HG03060 (cell line): ENCODE results near the gene TRPC4AP.

ENCODE experiments used
- ATAC-seq: cut with Tn5 transposase; IDR thresholded peaks from one replicate; pipeline ENCODE4 v1.9.1; 2021; ENCODE audit warnings: low read depth, moderate number of reproducible peaks; ENCODE audit not compliant: unreplicated experiment

TRPC4AP gene

DNA sequence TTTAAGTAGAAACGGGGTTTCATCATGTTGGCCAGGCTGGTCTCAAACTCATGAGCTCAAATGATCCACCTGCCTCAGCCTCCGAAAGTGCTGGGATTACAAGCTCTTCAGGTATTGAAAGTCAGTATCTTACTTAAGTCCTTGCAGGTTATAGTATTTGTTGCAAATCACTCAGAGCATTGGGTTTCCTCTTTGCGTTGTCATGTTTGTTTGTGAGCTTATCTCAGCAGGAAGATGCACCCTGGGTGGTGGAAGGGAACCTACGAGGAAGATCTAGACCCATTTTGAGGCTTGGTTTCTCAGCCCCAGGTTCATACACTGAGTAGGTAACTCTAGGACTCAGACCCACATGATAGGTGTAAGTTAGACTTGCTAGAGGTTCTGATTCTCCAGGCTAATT lies 118.4 kb downstream of the TRPC4AP start:
- no peak for ATAC-seq

DNA sequence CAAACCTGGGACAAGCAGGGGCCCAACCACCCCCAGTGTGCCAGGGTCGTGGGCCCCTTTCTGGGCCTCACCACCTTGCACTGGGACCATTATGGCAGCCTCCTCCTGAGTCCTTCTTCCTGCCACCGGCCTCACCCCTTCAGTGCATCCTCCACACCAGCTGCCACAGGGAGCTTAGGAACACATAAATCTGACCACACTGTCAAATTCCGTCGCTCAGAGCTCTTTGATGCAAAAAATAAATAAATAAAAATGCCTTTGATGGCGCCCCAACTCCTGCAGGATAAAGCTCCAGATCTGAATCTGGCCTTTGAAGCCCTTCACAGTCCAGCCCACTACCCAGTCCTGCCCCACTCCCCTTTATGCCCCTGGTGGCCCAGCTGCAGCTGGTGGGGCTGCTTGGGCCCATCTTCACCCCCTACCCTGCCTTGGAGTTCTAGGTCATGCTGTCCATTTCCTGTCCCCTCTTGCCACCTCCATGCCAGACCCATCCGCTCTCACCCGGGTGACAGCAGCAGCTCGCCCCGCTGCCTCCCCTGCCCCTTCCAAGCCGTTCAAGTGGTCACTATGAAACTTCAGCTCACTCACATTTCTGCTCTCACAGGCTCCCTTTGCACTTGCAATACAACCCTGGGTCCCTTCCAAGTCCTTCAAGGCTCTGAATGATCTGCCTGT lies 120.9 kb downstream of the TRPC4AP start:
- no peak for ATAC-seq

DNA sequence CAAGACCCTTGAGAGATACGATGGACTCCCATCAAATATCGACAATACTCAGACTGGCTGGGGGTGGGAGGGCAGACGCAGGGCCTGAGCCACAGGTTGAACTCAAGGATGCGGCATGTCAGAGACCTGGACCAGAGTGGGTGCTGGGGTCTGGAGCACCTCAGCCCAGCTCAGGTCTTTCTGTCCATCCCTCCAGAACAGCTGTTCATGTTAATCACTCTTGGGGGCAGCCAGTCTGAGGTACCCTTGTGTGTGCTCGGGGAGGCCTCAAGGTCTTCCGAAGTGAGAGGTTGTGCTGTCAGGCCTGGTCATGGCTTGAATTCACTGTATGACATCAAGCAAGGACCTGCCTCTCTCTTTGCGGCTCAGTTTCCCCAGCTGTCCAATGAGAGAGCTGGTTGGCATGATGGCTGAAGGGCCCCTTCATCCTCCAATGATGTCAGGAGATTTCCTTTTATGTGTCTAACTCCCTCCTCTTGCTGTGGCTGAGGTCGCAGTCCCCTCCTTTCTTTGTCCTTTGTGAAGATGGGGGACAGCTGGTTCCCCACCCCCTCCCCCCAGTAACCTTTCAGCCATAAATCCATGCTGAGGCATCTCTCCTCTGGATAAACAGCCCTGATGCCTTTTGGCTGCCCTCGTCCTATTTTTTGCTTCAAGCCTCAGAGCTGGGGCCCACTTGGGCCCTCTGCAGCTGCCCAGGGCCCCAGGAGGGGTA lies 121.6 kb downstream of the TRPC4AP start:
- no peak for ATAC-seq

DNA sequence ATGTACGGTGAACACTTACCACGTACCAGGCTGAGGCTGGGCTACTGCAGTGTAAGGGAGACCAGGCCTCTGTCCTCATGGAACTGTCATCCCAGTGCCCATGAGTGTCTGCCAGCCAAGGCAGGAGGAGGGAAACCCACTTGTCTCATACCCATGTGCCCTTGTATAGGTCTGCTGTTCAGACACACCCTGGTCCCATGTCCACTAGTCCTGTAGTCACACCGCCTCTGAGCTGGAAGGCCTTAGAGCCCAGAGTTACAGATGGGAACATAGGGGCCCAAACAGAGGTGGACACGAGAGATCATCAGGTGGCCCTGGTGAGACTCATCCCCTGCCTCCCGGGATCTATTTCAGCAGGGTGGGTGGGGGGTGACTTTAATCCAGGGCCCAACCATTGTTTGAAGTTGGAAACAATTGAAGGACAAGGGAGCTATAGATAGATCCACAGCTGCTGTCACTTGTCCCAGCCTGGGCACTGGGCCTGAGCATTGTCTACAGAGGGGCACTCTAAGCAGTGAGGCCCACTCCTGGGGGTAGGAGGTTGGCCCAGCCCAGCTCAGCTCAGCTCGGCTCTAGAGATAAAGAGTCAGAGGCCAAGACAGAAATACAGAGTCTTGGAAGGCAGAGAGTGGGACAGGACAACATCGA lies 122.3 kb downstream of the TRPC4AP start:
- ATAC-seq: no peak

DNA sequence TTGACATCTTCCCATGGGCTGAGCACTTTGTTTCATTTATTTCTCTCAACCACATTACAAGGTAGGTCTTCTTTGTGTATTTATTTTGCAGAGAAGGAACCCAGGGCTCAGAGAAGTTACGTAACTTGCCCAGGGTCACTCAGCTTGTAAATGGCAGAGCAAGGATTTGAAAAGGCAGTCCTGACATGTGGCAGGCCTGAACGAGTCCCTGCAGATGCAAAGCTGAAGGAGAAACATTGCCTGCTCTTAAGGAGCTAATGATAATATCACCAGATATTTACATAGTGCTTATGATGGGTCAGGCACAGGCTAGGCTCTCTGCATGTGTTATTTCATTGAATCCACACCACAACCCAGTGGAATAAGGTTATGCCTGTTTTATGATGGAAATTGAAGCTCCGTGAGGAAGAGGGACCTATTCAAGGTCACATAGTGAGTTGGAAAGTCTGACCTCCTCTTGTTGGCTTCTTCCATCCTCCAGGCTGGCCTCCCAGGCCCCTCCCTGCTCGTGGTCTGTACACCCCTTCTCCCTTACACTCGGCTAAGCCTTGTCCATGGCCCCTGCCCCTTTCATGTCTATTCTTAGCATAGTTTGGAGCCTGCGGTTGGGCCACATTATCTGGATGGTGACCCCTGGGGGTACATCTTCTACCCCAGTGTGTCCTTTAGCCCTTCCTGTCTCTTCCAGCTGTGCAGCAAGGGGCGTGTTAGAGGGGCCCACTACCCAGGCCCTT lies 124.4 kb downstream of the TRPC4AP start:
- no peak for ATAC-seq

DNA sequence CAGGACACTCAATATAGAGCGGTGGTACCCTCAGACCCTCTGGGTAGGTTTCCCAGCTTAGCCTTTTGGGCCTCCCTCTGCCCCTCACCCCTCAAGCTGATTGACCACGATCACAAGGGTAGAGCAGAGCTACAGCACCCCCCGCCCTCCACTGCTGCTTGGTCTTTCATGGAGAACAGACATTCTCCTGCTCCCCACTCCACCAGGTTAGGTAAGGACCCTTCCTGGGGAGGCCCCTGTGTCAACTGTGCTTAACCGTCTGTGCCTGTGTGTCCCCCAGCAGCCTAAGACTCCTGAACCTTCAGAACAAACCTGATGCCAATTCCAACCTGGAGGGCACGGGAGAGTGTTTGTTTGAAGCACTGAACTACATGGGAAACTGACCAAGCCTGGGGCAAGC lies 125.2 kb downstream of the TRPC4AP start:
- no peak for ATAC-seq

DNA sequence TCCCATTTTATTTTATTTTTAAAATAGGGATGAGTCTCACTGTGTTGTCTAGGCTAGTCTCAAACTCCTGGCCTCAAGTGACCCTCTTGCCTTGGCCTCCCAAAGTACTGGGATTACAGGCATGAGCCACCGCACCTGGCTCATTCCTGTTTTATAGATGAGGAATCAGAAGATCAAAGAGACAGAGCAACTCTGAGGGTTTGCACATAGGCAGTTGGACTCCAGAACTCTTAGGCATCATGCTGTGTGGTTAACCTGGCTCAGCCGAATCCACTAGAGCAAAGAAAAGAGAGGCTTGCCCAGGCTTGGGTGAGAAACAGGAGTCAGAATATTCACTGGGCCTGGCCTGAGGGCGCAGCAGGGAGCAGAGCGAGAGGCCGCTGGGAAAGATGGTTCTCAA lies 127.6 kb downstream of the TRPC4AP start:
- ATAC-seq: no peak

DNA sequence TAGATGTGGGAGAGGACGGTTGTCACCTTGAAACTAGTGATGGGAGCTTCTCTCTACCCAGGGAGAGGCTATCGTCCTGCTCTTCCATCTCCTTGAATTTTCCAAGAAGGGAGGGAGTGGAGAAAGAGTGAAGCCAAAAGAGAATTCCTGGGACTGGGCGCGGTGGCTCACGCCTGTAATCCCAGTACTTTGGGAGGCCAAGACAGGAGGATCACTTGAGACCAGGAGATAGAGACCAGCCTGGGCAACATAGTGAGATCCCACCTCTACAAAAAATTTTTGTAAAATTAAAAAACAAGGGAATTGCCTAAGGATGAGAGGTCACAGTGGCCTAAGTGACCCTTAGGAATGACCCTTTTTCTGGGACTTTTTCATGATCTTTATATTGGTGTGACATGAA lies 128.1 kb downstream of the TRPC4AP start:
- no peak for ATAC-seq

DNA sequence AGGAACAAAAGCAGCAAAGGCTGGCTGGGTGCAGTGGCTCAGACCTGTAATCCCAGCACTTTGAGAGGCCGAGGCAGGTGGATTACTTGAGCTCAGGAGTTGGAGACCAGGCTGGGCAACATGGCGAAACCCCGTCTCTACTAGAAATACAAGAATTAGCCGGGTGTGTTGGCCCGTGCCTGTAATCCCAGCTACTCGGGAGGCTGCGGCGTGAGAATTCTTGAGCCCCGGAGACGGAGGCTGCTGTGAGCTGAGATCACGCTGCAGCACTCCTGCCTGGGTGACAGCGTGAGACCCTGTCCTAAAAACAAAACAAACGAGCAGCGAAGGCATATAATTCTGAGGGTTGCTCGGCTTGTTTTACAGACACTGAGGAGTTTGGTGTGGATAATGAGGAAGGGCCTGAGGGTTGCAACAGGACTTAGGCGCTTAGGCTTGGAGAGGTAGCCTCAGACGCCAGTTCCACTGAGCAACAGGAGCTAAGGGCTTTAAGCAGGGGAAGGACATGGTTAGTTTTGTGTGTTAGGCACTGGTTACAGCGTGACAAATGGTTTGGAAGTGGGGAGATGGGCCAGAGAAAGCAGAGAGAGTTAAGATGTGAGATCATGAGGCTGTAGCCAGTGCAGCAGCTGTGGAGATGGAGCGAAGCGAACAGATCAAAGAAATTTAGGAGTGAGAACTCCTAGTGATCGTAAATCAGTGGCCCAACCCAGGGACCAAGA lies 135.7 kb downstream of the TRPC4AP start:
- no peak for ATAC-seq

DNA sequence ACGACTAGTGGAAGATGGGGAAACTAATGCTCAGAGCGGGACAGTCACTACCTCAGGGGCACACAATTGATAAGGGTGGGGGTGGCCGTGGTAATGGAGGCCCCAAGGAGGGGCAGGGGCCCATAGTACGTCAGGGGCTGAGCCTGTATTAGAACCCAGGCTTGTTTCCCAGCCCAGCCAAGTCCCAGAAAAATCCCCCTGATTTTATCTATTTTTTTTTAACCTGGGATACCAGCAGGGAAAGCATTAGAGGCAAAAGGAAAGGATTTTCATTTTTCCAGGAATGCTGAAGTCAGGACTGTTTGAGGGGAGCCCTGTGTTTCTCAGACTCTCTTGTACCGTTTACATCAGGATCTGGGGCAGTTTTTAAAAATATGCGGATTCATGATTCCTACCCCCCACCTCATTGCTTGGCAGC lies 136.6 kb downstream of the TRPC4AP start:
- ATAC-seq: no peak

DNA sequence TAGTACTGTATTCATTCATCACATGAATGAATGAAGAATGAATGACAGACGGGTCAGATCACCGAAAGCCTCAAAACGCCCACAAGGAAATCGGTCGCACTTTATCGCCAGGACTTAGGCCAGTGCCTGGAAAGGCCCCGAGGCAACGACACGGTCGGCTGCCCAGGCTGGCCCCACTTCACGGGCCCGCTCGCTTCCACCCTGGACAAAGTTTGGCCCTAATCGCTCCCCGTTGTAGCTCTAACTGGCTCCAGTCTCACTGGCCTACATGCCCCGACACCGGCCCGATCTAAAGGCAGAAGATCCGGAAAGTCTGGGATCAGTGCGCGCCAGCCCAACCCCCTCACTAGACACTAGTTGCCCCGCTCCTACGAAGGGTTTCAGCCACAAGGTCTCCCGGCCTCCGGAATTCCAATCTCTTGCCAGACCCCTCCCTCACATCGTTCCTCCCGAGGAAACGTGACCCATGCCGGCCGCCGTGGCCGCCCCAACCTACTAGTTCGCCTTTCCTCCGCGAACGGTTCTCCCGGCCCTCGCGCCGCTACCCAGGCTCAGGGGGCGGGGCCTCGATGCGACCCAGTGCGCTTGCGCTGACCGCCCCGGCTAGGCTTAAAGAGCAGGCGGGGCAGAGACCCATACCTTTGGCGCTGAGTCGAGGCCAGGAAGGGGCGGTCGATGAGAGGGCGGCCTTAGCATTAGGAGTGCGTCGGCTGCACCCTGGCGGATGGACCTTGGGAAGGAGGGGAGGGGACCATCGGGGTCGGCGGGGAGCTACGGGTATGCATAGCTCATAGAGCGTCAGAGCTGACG lies 137.2 kb downstream of the TRPC4AP start, which contains the start of the genes GSS and MYH7B:
GSS (minus strand) TSS at position 576 of the 810 bp plus-strand sequence. CDS start 3,954 bp downstream, outside the sequence.
MYH7B (plus strand) TSS at position 638 of the 810 bp plus-strand sequence. CDS start 22,138 bp downstream, outside the sequence.
- ATAC-seq: peak; percentile 68

DNA sequence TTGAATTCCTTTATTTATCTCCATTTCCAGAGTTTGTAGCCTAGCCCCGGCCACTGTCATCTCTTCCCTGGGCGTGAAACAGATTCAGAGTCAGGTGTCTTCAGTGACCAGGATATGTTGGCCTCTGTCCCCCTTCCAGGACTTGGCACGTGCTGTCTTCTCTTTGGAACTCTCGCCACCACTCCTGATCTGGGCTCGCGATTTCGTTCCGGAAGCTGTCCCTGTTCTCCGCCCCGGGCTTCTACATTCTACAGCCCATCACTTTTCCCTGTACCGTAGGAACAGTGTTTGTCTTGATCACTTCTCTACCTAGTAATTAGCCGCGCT lies 137.7 kb downstream of the TRPC4AP start:
- no peak for ATAC-seq

DNA sequence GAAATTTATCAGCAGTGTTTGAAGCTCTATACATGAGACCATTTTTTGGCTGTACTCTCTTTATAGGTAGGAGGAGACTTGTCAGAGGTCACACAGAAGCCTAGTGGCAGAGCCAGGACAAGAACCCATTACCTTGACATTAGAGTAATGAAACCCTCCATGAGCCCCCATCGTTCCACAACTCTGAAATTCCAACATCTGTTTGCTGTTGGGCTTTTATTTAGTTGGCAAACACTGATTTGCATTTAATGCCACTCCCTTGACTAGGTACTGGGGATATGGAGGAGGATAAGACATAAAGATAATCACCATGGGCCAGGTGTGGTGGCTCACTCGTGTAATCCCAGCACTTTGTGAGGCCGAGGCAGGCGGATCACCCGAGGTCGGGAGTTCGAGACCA lies 138.6 kb downstream of the TRPC4AP start:
- no peak for ATAC-seq

DNA sequence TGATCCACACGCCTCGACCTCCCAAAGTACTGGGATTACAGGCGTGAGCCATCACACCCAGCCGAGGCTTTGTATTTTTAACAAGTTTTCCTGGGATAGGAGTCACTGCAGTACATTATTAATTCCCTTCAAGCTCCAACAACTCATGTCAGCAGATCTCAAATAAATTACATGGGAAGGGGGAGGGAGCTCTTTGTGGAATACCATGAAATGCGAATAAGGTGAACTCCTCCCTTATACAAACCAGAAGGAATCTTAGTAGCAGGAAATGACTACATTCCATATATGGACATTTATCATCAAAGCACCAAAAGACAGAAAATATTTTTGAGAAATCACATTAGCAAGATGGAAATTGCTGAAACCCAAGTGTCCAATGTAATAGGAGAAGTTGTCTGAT lies 139.9 kb downstream of the TRPC4AP start:
- no peak for ATAC-seq
